22Rv1 (cell line): ENCODE data around the gene FBXO36.

Experiments used
- ZFX ChIP-seq: fragments of 450-650 bp; IDR thresholded peaks from 2 replicates; pipeline ENCODE4 v1.6.1; 2017; ENCODE audit warnings: antibody characterized with exemption, borderline replicate concordance
- TF ChIP-seq, protein P1 (sequence below): fragments of 450-650 bp; IDR thresholded peaks from 2 replicates; pipeline ENCODE4 v1.5.1; 2017; ENCODE audit warnings: mild to moderate bottlenecking

DNA sequence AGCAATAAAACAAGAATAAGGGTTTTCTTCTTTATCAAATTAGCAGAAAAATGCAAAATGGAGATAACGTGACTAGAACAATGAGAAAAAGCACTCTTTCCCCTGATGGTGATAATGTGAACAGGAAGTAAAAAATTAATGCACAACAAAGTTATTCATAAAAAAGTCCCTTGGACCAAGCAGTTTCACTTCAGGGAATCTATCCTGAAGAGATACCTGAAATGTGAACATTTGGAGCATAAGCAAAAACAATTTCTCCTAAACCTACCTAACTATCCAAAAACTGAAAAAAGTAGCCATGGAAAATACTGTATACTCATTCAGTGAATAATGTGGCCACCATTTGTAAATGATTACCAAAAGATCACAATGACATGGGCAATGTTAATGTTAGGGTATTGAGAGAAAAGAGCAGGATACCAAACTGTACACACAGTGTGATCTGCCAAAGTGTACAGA, 49.2 kb upstream of the FBXO36 start:
- TF ChIP-seq, protein P1, sequence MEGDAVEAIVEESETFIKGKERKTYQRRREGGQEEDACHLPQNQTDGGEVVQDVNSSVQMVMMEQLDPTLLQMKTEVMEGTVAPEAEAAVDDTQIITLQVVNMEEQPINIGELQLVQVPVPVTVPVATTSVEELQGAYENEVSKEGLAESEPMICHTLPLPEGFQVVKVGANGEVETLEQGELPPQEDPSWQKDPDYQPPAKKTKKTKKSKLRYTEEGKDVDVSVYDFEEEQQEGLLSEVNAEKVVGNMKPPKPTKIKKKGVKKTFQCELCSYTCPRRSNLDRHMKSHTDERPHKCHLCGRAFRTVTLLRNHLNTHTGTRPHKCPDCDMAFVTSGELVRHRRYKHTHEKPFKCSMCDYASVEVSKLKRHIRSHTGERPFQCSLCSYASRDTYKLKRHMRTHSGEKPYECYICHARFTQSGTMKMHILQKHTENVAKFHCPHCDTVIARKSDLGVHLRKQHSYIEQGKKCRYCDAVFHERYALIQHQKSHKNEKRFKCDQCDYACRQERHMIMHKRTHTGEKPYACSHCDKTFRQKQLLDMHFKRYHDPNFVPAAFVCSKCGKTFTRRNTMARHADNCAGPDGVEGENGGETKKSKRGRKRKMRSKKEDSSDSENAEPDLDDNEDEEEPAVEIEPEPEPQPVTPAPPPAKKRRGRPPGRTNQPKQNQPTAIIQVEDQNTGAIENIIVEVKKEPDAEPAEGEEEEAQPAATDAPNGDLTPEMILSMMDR: no peak
- TF ChIP-seq ZFX: no peak
